Gastrocnemius medialis (tissue), 4 donors: Measurements from ENCODE around the gene SDCCAG8. TPM values are rescaled to one million over a fixed set of nuclear protein-coding genes. Genes with fewer than 3 reads are reported as not detected.

ENCODE experiments used
- ATAC-seq, 2 donors: fragments of 150-250 bp; one replicate each; pipeline ENCODE4 v1.9.1; 2016
- DNase-seq, 2 donors: peaks; one replicate each; pipeline ENCODE4 v3.0.0-alpha.2; 2019
- H3K27ac ChIP-seq, 4 donors: fragments of 200-600 bp; sonication (generic); 1 replicate in 1 of 4; 2 replicates in 3 of 4; pipeline ENCODE4 v1.5.1; 2016 to 2018; ENCODE audit warnings: mild to moderate bottlenecking in 2 of 4, moderate library complexity in 1 of 4
- H3K27me3 ChIP-seq, 3 donors: fragments of 200-600 bp; sonication (generic) in 2 of 3; 1 replicate in 1 of 3; 2 replicates in 2 of 3; pipeline versions ENCODE4 v1.5.1 to v1.6.0; 2016 to 2019; ENCODE audit warnings: mild to moderate bottlenecking in 1 of 3, moderate library complexity in 1 of 3
- H3K36me3 ChIP-seq, 2 donors: fragments of 200-600 bp; sonication (generic) in 1 of 2; one replicate each; pipeline ENCODE4 v1.5.1; 2017 to 2018
- H3K4me1 ChIP-seq, 2 donors: fragments of 200-600 bp; sonication (generic) in 1 of 2; one replicate each; pipeline ENCODE4 v1.5.1; 2016 to 2017; ENCODE audit warnings: mild to moderate bottlenecking in 2 of 2
- H3K4me3 ChIP-seq, 4 donors: fragments of 200-600 bp; sonication (generic) in 3 of 4; 1 replicate in 1 of 4; 2 replicates in 3 of 4; pipeline ENCODE4 v1.5.1; 2016 to 2019; ENCODE audit warnings: mild to moderate bottlenecking in 2 of 4
- H3K9me3 ChIP-seq, 3 donors: fragments of 200-600 bp; sonication (generic) in 2 of 3; 1 replicate in 1 of 3; 2 replicates in 2 of 3; pipeline ENCODE4 v1.5.1; 2016 to 2019
- POLR2A ChIP-seq, 2 donors: fragments of 450-650 bp; IDR thresholded peaks; one replicate each; pipeline ENCODE4 v1.6.1; 2017; ENCODE audit warnings: antibody characterized with exemption in 2 of 2, mild to moderate bottlenecking in 2 of 2, moderate library complexity in 2 of 2
- in situ Hi-C, 4 donors: fragments of 200-750 bp; cut with MboI; loops; one replicate each; pipeline versions ENCODE4 v1.15.0 to v1.8.0; 2017; ENCODE audit warnings: low sequenced_read_pairs in 4 of 4
- intact Hi-C: fragments of 100-400 bp; cut with DNase I; formaldehyde crosslinking; loops from one replicate; pipeline ENCODE4 v1.15.1; 2023; ENCODE audit warnings: low total_unique reads
- total RNA-seq, 4 donors: library from RNA; depleted of rRNA; stranded (reverse); fragments of >200 nt; gene quantifications; one replicate each; pipeline versions ENCODE4 v1.1.0 to v1.2.3, GENCODE V29; 2016
- TF ChIP-seq, protein P1 (sequence below), 5 experiments: fragments of 450-650 bp in 3 of 5; fragments of 200-600 bp in 2 of 5; sonication (generic) in 2 of 5; IDR thresholded peaks in 4 of 5; conservative IDR thresholded peaks in 1 of 5; 1 replicate in 4 of 5; 2 replicates in 1 of 5; pipeline ENCODE4 v1.5.1; 2016 to 2019; ENCODE audit warnings: antibody characterized with exemption in 5 of 5, mild to moderate bottlenecking in 3 of 5, moderate library complexity in 3 of 5

The SDCCAG8 gene
- total RNA-seq, 4 donors from 2014 or later: 12.3 to 33.9 (median 26.1) TPM

DNA sequence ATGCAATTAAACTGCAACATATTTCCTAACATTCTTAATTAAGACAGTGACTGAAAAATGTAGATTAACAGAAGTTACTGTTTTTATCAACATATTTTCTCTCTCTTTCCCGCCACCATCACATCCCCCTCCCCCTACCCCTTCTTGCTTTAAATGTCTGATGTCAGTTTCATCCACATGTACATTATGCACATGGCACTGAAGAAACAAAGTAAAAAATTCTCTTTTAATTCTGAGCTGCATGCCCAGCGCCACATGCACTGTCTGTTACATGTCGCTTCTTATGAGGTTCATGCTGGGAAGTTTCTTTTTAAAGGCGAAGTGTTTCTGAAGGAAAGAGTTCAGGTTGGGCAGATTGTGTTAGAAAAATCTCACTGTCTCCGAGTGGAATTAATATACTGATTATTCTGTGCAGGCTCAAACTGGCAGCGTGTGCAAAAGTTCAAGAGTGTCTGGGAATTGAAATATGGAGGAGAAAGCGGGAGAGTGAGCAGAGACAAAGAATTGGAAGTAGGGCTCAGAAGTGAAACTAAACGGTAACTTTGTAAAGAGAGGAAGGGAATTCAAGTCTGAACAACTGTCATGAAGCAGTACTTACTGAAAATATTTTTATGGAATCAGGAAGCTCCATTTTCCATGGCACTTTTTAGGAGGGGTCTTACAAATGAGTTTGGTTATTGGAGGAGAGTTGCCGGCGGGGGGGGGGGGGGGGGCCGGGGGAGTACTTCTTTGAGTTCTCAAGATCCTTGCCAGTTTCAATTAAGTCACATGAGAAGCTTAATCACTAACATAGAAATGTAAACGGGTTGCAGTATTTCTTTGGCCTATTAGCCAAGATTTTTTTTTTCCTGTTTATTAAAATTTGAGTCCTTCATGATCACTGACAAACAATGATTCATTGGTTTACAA is 217.6 kb downstream of the SDCCAG8 start:
- H3K9me3 ChIP-seq: no peaks in the 10 kb centered on the region
- peak overlapping the region; percentile 24 to 37 (median 27) for H3K4me3 ChIP-seq
- H3K27ac ChIP-seq: no peak overlapping the region
- no peaks in the 10 kb centered on the region for H3K36me3 ChIP-seq
- intact Hi-C loops: no loop called here
- no peaks in the 10 kb centered on the region for H3K27me3 ChIP-seq
- ATAC-seq (peak in 1 of 2 donors; percentile 44), DNase-seq (no peak)
- in situ Hi-C loops: no loop called here
- peaks cover 3 to 16% of the 10 kb centered on the region in 2 donors for H3K4me1 ChIP-seq
- TF ChIP-seq, protein P1, sequence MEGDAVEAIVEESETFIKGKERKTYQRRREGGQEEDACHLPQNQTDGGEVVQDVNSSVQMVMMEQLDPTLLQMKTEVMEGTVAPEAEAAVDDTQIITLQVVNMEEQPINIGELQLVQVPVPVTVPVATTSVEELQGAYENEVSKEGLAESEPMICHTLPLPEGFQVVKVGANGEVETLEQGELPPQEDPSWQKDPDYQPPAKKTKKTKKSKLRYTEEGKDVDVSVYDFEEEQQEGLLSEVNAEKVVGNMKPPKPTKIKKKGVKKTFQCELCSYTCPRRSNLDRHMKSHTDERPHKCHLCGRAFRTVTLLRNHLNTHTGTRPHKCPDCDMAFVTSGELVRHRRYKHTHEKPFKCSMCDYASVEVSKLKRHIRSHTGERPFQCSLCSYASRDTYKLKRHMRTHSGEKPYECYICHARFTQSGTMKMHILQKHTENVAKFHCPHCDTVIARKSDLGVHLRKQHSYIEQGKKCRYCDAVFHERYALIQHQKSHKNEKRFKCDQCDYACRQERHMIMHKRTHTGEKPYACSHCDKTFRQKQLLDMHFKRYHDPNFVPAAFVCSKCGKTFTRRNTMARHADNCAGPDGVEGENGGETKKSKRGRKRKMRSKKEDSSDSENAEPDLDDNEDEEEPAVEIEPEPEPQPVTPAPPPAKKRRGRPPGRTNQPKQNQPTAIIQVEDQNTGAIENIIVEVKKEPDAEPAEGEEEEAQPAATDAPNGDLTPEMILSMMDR (IDR thresholded peaks at IDR 0.05 in 4 of 5, conservative IDR thresholded peaks at IDR 0.05 in 1 of 5): no peak
- no peak for TF ChIP-seq POLR2A (IDR thresholded peaks at IDR 0.05)

DNA sequence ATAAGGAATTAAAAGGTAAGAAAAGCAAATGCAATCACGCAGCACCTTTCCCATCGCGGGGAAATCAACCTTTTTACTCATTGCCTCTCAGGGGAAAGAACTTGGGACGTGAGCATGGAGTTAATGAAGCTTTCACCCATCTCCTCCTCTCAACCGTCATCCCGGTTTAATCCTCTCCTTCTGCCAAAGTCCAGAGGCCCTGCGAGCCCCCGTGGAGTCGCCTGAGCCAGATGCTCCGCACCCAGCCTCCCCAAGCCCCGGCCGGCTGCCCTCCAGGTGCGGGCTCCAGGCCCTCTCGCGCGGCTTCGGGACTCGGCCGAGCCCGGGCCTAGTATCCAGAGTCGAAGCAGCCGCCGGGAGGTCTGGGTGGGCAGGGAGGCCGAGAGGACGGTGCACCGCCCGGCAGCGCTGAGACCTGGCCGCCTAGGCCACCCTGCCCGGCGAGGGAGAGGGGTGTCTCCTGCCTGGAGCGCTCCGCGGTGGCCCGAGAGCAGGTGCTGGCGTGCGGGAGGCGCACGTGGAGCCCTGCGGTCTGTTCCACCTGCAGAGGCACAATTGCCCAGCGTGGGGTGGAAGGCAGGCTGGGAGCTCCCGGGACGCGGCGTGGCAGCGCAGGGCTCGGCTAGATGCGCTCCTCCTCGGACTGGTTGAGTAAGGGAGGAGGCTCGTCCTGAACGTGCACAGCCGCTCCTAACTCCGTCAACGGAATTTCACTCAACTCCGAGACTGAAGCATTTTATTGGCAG is 218.5 kb downstream of the SDCCAG8 start:
- in situ Hi-C loops: no loop called here
- Histone ChIP-seq H3K27ac (no peak overlapping the region), H3K27me3 (no peaks in the 10 kb centered on the region), H3K4me3 (no peak overlapping the region), H3K36me3 (no peaks in the 10 kb centered on the region), H3K9me3 (no peaks in the 10 kb centered on the region), H3K4me1 (peaks cover 3 to 16% of the 10 kb centered on the region in 2 donors)
- DNase-seq (no peak), ATAC-seq (no peak)
- intact Hi-C loops: no loop called here
- TF ChIP-seq POLR2A (IDR thresholded peaks at IDR 0.05): no peak
- TF ChIP-seq, protein P1 (IDR thresholded peaks at IDR 0.05 in 4 of 5, conservative IDR thresholded peaks at IDR 0.05 in 1 of 5): no peak

DNA sequence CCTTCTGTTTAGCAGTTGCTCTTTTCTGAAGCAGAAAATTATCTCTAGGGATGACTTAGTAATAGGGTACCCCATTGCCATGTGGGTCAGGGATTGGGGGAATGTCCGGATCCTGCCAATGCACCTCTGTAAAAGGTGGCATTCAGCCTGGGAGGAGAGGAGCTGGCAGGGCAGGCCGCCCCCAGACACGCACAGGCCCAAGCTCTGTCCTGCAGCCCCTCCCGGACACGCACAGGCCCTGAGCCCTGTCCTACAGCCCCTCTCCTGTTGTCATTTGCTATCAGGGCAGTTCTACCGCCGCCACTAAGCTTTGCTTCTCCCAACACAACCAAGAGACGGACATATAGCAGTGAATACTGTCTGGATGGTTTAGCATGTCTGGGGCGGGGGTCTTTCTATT is 219.1 kb downstream of the SDCCAG8 start:
- Histone ChIP-seq H3K4me3 (no peak overlapping the region), H3K4me1 (peaks cover 3 to 16% of the 10 kb centered on the region in 2 donors), H3K9me3 (no peaks in the 10 kb centered on the region), H3K36me3 (no peaks in the 10 kb centered on the region), H3K27me3 (no peaks in the 10 kb centered on the region), H3K27ac (no peak overlapping the region)
- no peak for ATAC-seq
- DNase-seq: no peak
- intact Hi-C loops (no loop called here), in situ Hi-C loops (no loop called here)
- TF ChIP-seq, protein P1 (IDR thresholded peaks at IDR 0.05 in 4 of 5, conservative IDR thresholded peaks at IDR 0.05 in 1 of 5): no peak
- no peak for TF ChIP-seq POLR2A (IDR thresholded peaks at IDR 0.05)

- ATAC-seq (no peak), DNase-seq (no peak)
- H3K4me3 ChIP-seq: no peak overlapping the region
- in situ Hi-C loops: no loop called here
- intact Hi-C loops: no loop called here
- H3K4me1 ChIP-seq: peaks cover 3 to 16% of the 10 kb centered on the region in 2 donors
- no peaks in the 10 kb centered on the region for H3K36me3 ChIP-seq
- no peak overlapping the region for H3K27ac ChIP-seq
- no peaks in the 10 kb centered on the region for H3K27me3 ChIP-seq
- TF ChIP-seq, protein P1 (IDR thresholded peaks at IDR 0.05 in 4 of 5, conservative IDR thresholded peaks at IDR 0.05 in 1 of 5): no peak
- TF ChIP-seq POLR2A (IDR thresholded peaks at IDR 0.05): no peak
- H3K9me3 ChIP-seq: no peaks in the 10 kb centered on the region
Measured at GRCh38 chr1:243475966-243476365, 220.1 kb downstream of the SDCCAG8 start.
